Measurements from ENCODE around the gene DNAI4. TPM values are rescaled to one million over a fixed set of nuclear protein-coding genes. Genes with fewer than 3 reads are reported as not detected.

DNAI4 gene
- total RNA-seq, 1 experiment from 2014 or later, result 4.9 TPM

DNA sequence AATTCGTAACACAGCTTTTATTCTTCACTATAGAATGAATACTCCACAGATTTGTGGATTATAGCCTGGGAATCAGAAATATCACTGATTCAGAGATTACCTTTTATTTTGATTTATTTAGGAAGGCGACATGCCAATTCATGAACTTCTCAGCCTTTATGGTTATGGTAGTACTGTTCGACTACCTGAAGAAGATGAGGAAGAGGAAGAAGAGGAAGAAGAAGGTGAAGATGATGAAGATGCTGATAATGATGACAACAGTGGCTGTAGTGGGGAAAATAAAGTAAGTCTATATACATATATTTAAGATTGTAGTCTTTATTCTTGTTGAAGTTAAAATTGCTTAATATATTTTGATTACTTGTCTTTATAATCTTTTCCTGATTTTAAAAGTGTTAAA, 33.3 kb upstream of the DNAI4 start:
- no peak for TF ChIP-seq EZH2 (IDR thresholded peaks at IDR 0.05; ENCODE audit: borderline replicate concordance, low read depth, low read length, poor library complexity, severe bottlenecking)
- TF ChIP-seq, protein P1, sequence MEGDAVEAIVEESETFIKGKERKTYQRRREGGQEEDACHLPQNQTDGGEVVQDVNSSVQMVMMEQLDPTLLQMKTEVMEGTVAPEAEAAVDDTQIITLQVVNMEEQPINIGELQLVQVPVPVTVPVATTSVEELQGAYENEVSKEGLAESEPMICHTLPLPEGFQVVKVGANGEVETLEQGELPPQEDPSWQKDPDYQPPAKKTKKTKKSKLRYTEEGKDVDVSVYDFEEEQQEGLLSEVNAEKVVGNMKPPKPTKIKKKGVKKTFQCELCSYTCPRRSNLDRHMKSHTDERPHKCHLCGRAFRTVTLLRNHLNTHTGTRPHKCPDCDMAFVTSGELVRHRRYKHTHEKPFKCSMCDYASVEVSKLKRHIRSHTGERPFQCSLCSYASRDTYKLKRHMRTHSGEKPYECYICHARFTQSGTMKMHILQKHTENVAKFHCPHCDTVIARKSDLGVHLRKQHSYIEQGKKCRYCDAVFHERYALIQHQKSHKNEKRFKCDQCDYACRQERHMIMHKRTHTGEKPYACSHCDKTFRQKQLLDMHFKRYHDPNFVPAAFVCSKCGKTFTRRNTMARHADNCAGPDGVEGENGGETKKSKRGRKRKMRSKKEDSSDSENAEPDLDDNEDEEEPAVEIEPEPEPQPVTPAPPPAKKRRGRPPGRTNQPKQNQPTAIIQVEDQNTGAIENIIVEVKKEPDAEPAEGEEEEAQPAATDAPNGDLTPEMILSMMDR (conservative IDR thresholded peaks at IDR 0.05; ENCODE audit: low read depth, low read length), result no peak
- Histone ChIP-seq H3K36me3 (ENCODE audit: insufficient read depth, low read length, poor library complexity, severe bottlenecking) (peaks cover 36% of the 10 kb centered on the region), H3K27me3 (replicated peaks; ENCODE audit: insufficient read depth, low read depth, low read length, poor library complexity) (no peaks in the 10 kb centered on the region), H3K4me1 (ENCODE audit: insufficient read depth, low read length, poor library complexity, severe bottlenecking) (no peaks in the 10 kb centered on the region), H3K4me3 (ENCODE audit: low read depth, low read length, poor library complexity, severe bottlenecking) (no peak overlapping the region), H3K27ac (ENCODE audit: low read depth, low read length, poor library complexity, severe bottlenecking) (no peak overlapping the region), H3K9me3 (ENCODE audit: low read depth, low read length, poor library complexity, severe bottlenecking) (no peaks in the 10 kb centered on the region)
- no TSS peak for BruUV-seq (replicated peaks)
- CTCF ChIA-PET, result no interaction called here
- POLR2A ChIA-PET (ENCODE audit: low non-redundant PET), result no interaction called here
- intact Hi-C loops (cut with micrococcal nuclease; ENCODE audit: unreplicated experiment), result no loop called here
- DNase-seq (ENCODE audit: low spot score), result no peak

DNA sequence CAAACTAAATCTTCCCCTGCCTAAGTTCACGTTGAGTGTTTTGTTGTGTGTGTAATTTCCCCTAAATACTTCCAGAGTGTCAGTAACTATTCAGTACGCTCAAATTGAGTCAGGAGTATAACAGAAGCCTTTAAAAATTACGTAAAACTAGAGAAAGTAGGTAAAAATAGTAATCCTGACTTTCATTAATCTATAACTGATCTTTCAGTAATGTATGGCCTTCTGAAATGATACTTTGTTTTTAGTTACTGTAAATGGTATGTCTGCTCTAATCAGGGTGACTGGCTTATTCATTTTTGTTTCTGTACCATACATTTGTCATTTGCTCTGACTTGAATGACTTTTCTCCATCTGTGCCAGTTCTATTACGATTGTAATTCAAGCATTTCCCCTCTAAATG, 29.6 kb upstream of the DNAI4 start:
- no peaks in the 10 kb centered on the region for H3K27me3 ChIP-seq (replicated peaks; ENCODE audit: insufficient read depth, low read depth, low read length, poor library complexity)

GRCh38 chr1:66951513-66951912, 26.9 kb upstream of the DNAI4 start:
- Histone ChIP-seq H3K4me1 (ENCODE audit: insufficient read depth, low read length, poor library complexity, severe bottlenecking) (no peaks in the 10 kb centered on the region), H3K27me3 (replicated peaks; ENCODE audit: insufficient read depth, low read depth, low read length, poor library complexity) (no peaks in the 10 kb centered on the region), H3K27ac (ENCODE audit: low read depth, low read length, poor library complexity, severe bottlenecking) (no peak overlapping the region), H3K9me3 (ENCODE audit: low read depth, low read length, poor library complexity, severe bottlenecking) (no peaks in the 10 kb centered on the region), H3K4me3 (ENCODE audit: low read depth, low read length, poor library complexity, severe bottlenecking) (no peak overlapping the region), H3K36me3 (ENCODE audit: insufficient read depth, low read length, poor library complexity, severe bottlenecking) (peaks cover 12% of the 10 kb centered on the region)
- ChIA-PET CTCF (no interaction called here), POLR2A (ENCODE audit: low non-redundant PET) (no interaction called here)
- DNase-seq (ENCODE audit: low spot score), result no peak
- BruUV-seq (replicated peaks), result no TSS peak
- TF ChIP-seq, protein P1 (conservative IDR thresholded peaks at IDR 0.05; ENCODE audit: low read depth, low read length), result no peak
- TF ChIP-seq EZH2 (IDR thresholded peaks at IDR 0.05; ENCODE audit: borderline replicate concordance, low read depth, low read length, poor library complexity, severe bottlenecking), result no peak
- intact Hi-C loops (cut with micrococcal nuclease; ENCODE audit: unreplicated experiment), result no loop called here

More for the DNA sequence above, 29.6 kb upstream of the DNAI4 start:
- no peaks in the 10 kb centered on the region for H3K4me1 ChIP-seq (ENCODE audit: insufficient read depth, low read length, poor library complexity, severe bottlenecking)
- CTCF ChIA-PET, result no interaction called here
- no TSS peak for BruUV-seq (replicated peaks)
- TF ChIP-seq EZH2 (IDR thresholded peaks at IDR 0.05; ENCODE audit: borderline replicate concordance, low read depth, low read length, poor library complexity, severe bottlenecking), result no peak
- TF ChIP-seq, protein P1 (conservative IDR thresholded peaks at IDR 0.05; ENCODE audit: low read depth, low read length), result no peak
- no peak overlapping the region for H3K27ac ChIP-seq (ENCODE audit: low read depth, low read length, poor library complexity, severe bottlenecking)
- POLR2A ChIA-PET (ENCODE audit: low non-redundant PET), result no interaction called here
- H3K36me3 ChIP-seq (ENCODE audit: insufficient read depth, low read length, poor library complexity, severe bottlenecking), result peaks cover 8% of the 10 kb centered on the region
- H3K4me3 ChIP-seq (ENCODE audit: low read depth, low read length, poor library complexity, severe bottlenecking), result no peak overlapping the region
- DNase-seq (ENCODE audit: low spot score), result no peak
- intact Hi-C loops (cut with micrococcal nuclease; ENCODE audit: unreplicated experiment), result no loop called here
- no peaks in the 10 kb centered on the region for H3K9me3 ChIP-seq (ENCODE audit: low read depth, low read length, poor library complexity, severe bottlenecking)
